Urinary bladder (tissue), 4 donors: ENCODE data around the gene SH2B3. TPM values are rescaled to one million over a fixed set of nuclear protein-coding genes. Genes with fewer than 3 reads are reported as not detected.

ENCODE experiments used
- DNase-seq: peaks from one replicate; pipeline ENCODE4 v3.0.0-alpha.2; 2015; ENCODE audit errors: extremely low spot score
- H3K27ac ChIP-seq: one replicate; pipeline ENCODE4 v1.5.1; 2013; ENCODE audit warnings: low read depth, mild to moderate bottlenecking, moderate library complexity
- H3K36me3 ChIP-seq: one replicate; pipeline ENCODE4 v1.6.1; 2013; ENCODE audit warnings: mild to moderate bottlenecking, moderate library complexity; ENCODE audit not compliant: insufficient read depth
- H3K4me1 ChIP-seq: one replicate; pipeline ENCODE4 v1.6.1; 2013; ENCODE audit warnings: mild to moderate bottlenecking, moderate library complexity; ENCODE audit not compliant: insufficient read depth
- H3K4me3 ChIP-seq: one replicate; pipeline ENCODE4 v1.5.1; 2013; ENCODE audit warnings: low read depth, low read length
- WGBS: extraction: QIAGEN DNeasy Blood & Tissue Kit; methylation state at CpG from one replicate; pipeline ENCODE4 v1.1.7; 2013; 5-methylcytosine and 5-hydroxymethylcytosine counted together
- polyA plus RNA-seq: library from polyadenylated mRNA; stranded (reverse); fragments of 200-250 nt; gene quantifications from one replicate; pipeline ENCODE4 v1.2.3, GENCODE V29; 2013
- total RNA-seq: library from RNA; depleted of rRNA; stranded (reverse); fragments of >200 nt; gene quantifications from one replicate; pipeline ENCODE4 v1.2.3, GENCODE V29; 2014
- donor health status: healthy with polysubstance abuse.
- donor health status: healthy.

Gene SH2B3
- 15.3 TPM for total RNA-seq
- polyA plus RNA-seq: 12.8 TPM

DNA sequence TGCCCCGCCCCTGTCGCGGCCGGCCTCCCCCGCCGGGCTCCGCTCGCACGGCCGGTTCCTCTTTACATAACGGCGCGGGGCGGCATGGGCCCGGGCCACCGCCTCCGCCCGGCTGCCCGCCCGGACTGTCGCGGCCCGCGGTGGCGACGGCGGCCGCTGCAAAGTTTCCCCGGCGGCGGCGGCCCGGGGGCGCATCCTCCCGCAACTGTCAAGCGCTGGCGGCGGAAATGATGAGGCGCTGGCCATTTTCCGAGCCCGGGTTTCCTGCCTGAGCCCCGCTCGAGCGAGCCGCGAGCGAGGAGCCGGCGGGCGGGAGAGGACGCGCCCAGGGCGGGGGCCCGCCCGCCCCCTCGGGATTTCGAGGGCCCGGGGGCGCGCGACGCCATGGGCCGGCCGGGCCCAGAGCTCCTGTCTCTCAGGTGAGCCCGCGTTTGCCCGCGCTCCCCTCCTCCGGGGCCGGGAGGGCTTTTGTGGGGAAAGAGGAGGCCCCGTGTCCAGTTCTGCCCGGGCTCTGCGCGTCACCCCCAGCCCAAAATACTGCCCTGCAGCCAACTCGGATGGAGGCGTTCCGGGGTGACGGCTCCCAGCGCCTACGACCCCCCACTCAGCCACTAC, at the start of gene SH2B3:
Gene SH2B3, plus strand, starts transcription at position 65 of the 615 bp plus-strand sequence. CDS start 12,223 bp downstream, outside the sequence.
- H3K27ac ChIP-seq: peak within 1 kb of the TSS; percentile 31
- WGBS: under 1% methylated on average over 80 of the region's 80 CpGs
- peak within 1 kb of the TSS; percentile 83 for H3K4me3 ChIP-seq
- no peak for DNase-seq
- H3K36me3 ChIP-seq: no peaks in the 10 kb centered on the region
- no peaks in the 10 kb centered on the region for H3K4me1 ChIP-seq

- no peak for DNase-seq
- H3K36me3 ChIP-seq: no peaks in the 10 kb centered on the region
- WGBS: 59% methylated on average over 11 of the region's 11 CpGs
These were observed 46.4 kb upstream of the SH2B3 start for GRCh38 chr12:111359231-111359913.

GRCh38 chr12:111359914-111360276, 45.8 kb upstream of the SH2B3 start:
- H3K4me3 ChIP-seq: no peak overlapping the region
- H3K36me3 ChIP-seq: no peaks in the 10 kb centered on the region
- DNase-seq: no peak
- WGBS: 60% methylated on average over 5 of the region's 5 CpGs
- H3K27ac ChIP-seq: no peak overlapping the region
- H3K4me1 ChIP-seq: no peaks in the 10 kb centered on the region

More at GRCh38 chr12:111359231-111359913, 46.4 kb upstream of the SH2B3 start:
- H3K4me3 ChIP-seq: no peak overlapping the region
- H3K27ac ChIP-seq: no peak overlapping the region
- H3K4me1 ChIP-seq: no peaks in the 10 kb centered on the region

DNA sequence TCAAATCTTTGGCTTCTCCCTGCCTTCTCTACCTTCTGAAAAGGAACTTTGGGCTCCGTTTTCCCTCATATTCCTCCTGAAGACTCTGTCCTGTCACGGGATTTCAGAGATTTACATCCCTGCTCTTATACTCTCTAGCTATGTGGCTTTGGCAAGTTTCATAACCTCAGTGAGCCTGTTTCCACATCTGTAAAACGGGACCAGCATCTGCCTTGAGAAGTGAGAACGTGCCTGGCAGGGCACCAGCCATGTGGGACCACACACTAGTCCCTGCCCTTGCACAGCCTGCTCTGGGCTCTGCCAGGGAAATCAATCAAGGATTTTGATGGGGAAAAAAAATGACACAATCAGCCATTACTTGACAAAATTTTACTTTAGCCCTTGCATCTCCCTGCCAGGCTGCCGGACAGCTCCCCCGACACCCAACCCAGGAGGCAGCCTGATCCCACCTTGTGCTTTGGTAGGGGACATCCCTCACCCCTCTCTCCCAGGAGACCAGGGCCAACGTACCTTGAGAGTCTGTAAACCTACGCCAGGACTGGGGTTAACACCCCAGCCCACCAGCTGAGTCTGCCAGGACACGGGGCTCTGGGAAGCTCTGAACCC, 45.3 kb upstream of the SH2B3 start:
- DNase-seq: no peak
- no peak overlapping the region for H3K27ac ChIP-seq
- no peaks in the 10 kb centered on the region for H3K36me3 ChIP-seq
- WGBS: 67% methylated on average over 9 of the region's 9 CpGs
- no peaks in the 10 kb centered on the region for H3K4me1 ChIP-seq
- H3K4me3 ChIP-seq: no peak overlapping the region

- no peak overlapping the region for H3K4me3 ChIP-seq
- no peaks in the 10 kb centered on the region for H3K4me1 ChIP-seq
- WGBS: 67% methylated on average over 13 of the region's 13 CpGs
- H3K36me3 ChIP-seq: no peaks in the 10 kb centered on the region
- no peak for DNase-seq
- H3K27ac ChIP-seq: no peak overlapping the region
These were observed 44.5 kb upstream of the SH2B3 start for GRCh38 chr12:111361073-111361716.

DNA sequence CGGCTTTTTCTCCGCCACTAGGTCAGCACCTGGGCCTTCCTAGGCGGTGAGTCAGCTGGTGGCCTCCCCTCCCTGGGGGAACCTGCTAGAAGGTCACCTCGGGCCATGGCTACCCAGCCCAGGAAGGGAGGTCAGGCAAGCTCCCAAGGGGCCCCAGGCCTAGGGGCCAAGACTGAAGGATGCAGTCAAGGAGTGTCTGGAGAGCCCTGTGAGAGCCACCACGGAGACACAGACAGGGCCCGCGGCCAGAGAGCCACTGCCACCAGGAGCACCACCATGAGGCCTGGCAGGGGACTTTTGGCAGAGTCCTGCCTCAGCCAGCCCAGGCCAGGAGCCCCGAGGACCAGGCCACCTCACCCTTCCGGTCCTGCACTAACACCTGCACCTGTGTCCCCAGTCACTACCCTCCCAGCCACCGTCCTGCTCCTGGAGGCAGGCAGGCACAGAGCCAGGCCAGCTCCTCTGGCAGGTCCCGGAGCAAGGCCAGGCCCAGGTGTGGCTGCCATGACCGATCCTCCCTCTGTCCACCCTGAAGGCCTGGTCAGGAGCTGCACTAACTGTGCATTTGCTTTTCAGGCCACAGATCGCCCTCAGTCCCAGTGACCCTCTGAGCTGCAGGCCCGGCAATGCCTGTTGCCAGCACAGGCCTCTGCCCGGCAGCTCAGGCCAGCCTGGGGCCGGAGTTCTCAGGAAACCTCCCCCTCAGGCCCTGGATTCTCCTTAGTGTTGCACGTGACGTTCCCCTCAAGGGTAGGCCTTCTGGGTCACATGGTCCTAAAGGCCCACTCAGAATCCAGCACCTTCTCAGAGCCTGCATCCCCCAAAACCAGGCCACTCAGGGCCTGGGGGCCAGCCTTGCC, 43.8 kb upstream of the SH2B3 start:
- Histone ChIP-seq H3K4me3 (no peak overlapping the region), H3K27ac (no peak overlapping the region), H3K4me1 (no peaks in the 10 kb centered on the region), H3K36me3 (no peaks in the 10 kb centered on the region)
- no peak for DNase-seq
- WGBS: 83% methylated on average over 18 of the region's 18 CpGs

GRCh38 chr12:111362687-111363475, 42.8 kb upstream of the SH2B3 start:
- 94% methylated on average over 59 of the region's 59 CpGs for WGBS
- no peaks in the 10 kb centered on the region for H3K4me1 ChIP-seq
- DNase-seq: no peak
- H3K36me3 ChIP-seq: no peaks in the 10 kb centered on the region
- H3K27ac ChIP-seq: no peak overlapping the region
- no peak overlapping the region for H3K4me3 ChIP-seq

DNA sequence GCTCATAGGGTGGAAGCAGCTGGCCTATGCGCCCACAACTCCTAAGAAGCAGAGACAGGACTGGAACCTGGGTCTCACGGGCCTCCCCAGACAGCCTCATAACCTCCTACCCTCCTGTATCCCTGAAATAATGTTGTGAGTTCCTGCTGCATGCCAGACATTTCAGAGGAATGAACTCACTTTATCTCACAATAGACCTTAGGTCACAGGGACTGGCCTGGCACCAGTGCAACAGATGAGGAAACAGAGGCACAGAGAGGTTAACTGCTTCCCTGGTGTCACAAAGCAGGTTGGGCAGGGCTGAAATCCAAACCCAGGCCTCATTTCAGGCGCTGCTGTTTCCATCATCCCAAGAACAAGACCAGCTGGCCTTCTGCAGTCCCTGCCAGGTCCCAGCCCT, 42.1 kb upstream of the SH2B3 start:
- WGBS: 78% methylated on average over 3 of the region's 3 CpGs
- no peak for DNase-seq
- Histone ChIP-seq H3K4me3 (no peak overlapping the region), H3K4me1 (no peaks in the 10 kb centered on the region), H3K27ac (no peak overlapping the region), H3K36me3 (no peaks in the 10 kb centered on the region)

GRCh38 chr12:111366075-111366474, 39.6 kb upstream of the SH2B3 start:
- DNase-seq: no peak
- Histone ChIP-seq H3K36me3 (no peaks in the 10 kb centered on the region), H3K4me1 (no peaks in the 10 kb centered on the region), H3K27ac (no peak overlapping the region), H3K4me3 (no peak overlapping the region)
- 96% methylated on average over 10 of the region's 10 CpGs for WGBS

GRCh38 chr12:111366583-111366982, 39.1 kb upstream of the SH2B3 start:
- 95% methylated on average over 2 of the region's 2 CpGs for WGBS
- H3K36me3 ChIP-seq: no peaks in the 10 kb centered on the region

DNA sequence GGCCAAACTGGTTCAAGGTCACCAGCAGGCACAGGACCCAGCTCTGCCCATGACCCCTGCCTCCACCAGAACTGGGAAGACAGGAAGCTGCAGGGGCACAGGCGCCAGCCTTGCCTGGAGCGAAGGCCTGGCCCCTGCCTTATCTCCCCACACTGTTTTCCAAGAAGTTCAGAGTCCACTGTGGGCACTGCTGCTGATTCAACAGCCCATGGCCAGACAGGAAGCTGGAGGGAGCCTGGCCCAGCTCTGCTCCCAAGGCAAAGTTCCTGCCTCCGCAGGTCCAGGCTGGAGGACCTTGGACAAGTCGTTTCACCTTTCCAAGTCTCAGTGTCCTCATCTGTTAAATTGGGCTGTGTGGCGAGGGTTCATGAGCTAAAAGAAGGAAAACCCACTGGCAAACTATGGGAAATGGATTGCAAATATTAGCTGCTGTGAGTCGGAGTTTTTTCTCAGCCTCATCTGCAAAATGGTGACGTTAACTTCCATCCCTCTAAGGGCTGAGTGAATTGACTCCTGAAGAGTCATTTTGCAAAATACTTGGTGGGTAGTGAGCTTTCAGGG, 38.0 kb upstream of the SH2B3 start:
- WGBS: 64% methylated on average over 7 of the region's 7 CpGs
- Histone ChIP-seq H3K4me1 (no peaks in the 10 kb centered on the region), H3K27ac (no peak overlapping the region), H3K36me3 (no peaks in the 10 kb centered on the region), H3K4me3 (peak overlapping the region; percentile 86)
- DNase-seq: no peak

More at GRCh38 chr12:111366583-111366982, 39.1 kb upstream of the SH2B3 start:
- H3K4me3 ChIP-seq: no peak overlapping the region
- no peaks in the 10 kb centered on the region for H3K4me1 ChIP-seq
- no peak for DNase-seq
- H3K27ac ChIP-seq: no peak overlapping the region

- Histone ChIP-seq H3K27ac (no peak overlapping the region), H3K4me1 (no peaks in the 10 kb centered on the region), H3K36me3 (no peaks in the 10 kb centered on the region), H3K4me3 (peak overlapping the region; percentile 86)
- DNase-seq: no peak
- under 1% methylated on average over 18 of the region's 18 CpGs for WGBS
These were observed 37.4 kb upstream of the SH2B3 start for GRCh38 chr12:111368291-111368787.
